GM18907 (cell line): ENCODE measurements around the gene CCDC40.

Experiments
- ATAC-seq: cut with Tn5 transposase; IDR thresholded peaks from one replicate; pipeline ENCODE4 v1.9.1; 2021; ENCODE audit warnings: mild to moderate bottlenecking, moderate library complexity; ENCODE audit not compliant: unreplicated experiment

Gene CCDC40

GRCh38 chr17:80112471-80113032 lies 76.1 kb downstream of the CCDC40 start:
- ATAC-seq, result no peak

- no peak for ATAC-seq
Measured at GRCh38 chr17:80113033-80113484, 76.6 kb downstream of the CCDC40 start.

GRCh38 chr17:80114758-80115157 lies 78.3 kb downstream of the CCDC40 start:
- no peak for ATAC-seq

GRCh38 chr17:80115159-80115558 lies 78.7 kb downstream of the CCDC40 start:
- no peak for ATAC-seq

- no peak for ATAC-seq
Measured at GRCh38 chr17:80116276-80116920, 80.0 kb downstream of the CCDC40 start.

- ATAC-seq, result no peak
Measured at GRCh38 chr17:80116921-80117380, 80.5 kb downstream of the CCDC40 start.

- ATAC-seq, result no peak
Measured at GRCh38 chr17:80117491-80118401, 81.3 kb downstream of the CCDC40 start.

GRCh38 chr17:80118601-80119270 lies 82.3 kb downstream of the CCDC40 start:
- ATAC-seq, result no peak

- no peak for ATAC-seq
Measured at GRCh38 chr17:80119271-80119791, 82.9 kb downstream of the CCDC40 start.

GRCh38 chr17:80119839-80120238 lies 83.4 kb downstream of the CCDC40 start:
- no peak for ATAC-seq

GRCh38 chr17:80122026-80122575 lies 85.7 kb downstream of the CCDC40 start:
- no peak for ATAC-seq

- no peak for ATAC-seq
Measured at GRCh38 chr17:80122926-80123505, 86.6 kb downstream of the CCDC40 start.

- no peak for ATAC-seq
Measured at GRCh38 chr17:80123791-80124190, 87.3 kb downstream of the CCDC40 start.

GRCh38 chr17:80124351-80124981 lies 88.0 kb downstream of the CCDC40 start:
- no peak for ATAC-seq

GRCh38 chr17:80125656-80126448 lies 89.4 kb downstream of the CCDC40 start:
- no peak for ATAC-seq

- no peak for ATAC-seq
Measured at GRCh38 chr17:80126449-80126715, 89.9 kb downstream of the CCDC40 start.

- no peak for ATAC-seq
Measured at GRCh38 chr17:80129006-80129565, 92.6 kb downstream of the CCDC40 start.

GRCh38 chr17:80130992-80131391 lies 94.5 kb downstream of the CCDC40 start:
- ATAC-seq, result no peak
